ENCODE data around the gene SNAI3. TPM values are rescaled to one million over a fixed set of nuclear protein-coding genes. Genes with fewer than 3 reads are reported as not detected.

Gene SNAI3
- total RNA-seq, 2 donors from 2014 or later, result 0.77 to 2.1 TPM

DNA sequence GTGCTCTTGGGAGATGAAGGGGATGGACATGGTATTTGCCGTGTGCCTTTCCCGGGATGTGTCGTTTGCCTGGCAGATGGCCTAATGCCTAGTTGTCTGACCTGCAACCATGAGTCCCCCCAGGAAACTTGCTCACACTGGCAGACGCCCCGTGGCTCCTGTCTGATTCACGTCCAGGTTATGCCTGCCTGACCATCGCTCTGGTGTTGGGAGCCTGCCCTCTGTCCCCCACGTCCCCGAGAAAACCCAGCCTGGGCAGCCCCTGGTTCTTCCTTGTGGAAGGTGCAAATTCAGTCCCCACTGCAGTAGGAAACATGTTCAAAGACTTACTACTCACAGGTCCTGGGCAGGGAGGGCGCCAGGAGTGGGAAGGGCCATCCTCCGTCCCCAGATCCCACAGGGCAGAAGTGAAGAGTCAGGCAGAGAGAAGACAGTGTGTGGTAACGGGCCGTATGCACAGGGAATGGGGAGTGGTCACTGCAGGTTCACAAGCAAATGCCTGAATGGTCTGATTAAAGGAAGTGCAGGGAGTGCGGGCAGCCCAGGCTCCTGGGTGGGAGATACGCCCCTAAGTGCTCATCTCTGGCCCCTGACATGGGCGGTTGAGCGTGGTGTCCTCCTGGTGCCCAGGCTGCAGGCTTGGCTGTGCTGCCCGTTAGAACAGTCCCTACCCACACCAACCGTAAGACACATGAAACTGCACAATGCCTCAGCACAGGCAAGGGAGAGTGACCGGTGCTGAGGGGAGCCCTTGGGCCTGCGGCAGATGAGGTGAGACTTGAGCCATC lies 4.2 kb upstream of the SNAI3 start:
- no peak overlapping the region for H3K27ac ChIP-seq (ENCODE audit: low read depth, low read length)
- H3K4me1 ChIP-seq (ENCODE audit: control insufficient read depth, insufficient read depth, low read length), result no peaks in the 10 kb centered on the region
- H3K27ac Mint-ChIP-seq, result no peak overlapping the region
- no peak overlapping the region for H3K4me3 Mint-ChIP-seq
- H3K4me1 Mint-ChIP-seq, result peaks cover 10% of the 10 kb centered on the region
- H3K9me3 Mint-ChIP-seq, result no peaks in the 10 kb centered on the region
- no peaks in the 10 kb centered on the region for H3K36me3 ChIP-seq (ENCODE audit: control insufficient read depth, insufficient read depth, low read length)
- 88 to 91% methylated on average over 20 to 21 of the region's 21 CpGs for WGBS, 2 experiments (ENCODE audit: insufficient coverage in 1 of 2, insufficient read length in 1 of 2)
- H3K27me3 ChIP-seq (ENCODE audit: control insufficient read depth, insufficient read depth, low read length, poor library complexity, severe bottlenecking), result peaks cover 19% of the 10 kb centered on the region
- TF ChIP-seq, protein P1, sequence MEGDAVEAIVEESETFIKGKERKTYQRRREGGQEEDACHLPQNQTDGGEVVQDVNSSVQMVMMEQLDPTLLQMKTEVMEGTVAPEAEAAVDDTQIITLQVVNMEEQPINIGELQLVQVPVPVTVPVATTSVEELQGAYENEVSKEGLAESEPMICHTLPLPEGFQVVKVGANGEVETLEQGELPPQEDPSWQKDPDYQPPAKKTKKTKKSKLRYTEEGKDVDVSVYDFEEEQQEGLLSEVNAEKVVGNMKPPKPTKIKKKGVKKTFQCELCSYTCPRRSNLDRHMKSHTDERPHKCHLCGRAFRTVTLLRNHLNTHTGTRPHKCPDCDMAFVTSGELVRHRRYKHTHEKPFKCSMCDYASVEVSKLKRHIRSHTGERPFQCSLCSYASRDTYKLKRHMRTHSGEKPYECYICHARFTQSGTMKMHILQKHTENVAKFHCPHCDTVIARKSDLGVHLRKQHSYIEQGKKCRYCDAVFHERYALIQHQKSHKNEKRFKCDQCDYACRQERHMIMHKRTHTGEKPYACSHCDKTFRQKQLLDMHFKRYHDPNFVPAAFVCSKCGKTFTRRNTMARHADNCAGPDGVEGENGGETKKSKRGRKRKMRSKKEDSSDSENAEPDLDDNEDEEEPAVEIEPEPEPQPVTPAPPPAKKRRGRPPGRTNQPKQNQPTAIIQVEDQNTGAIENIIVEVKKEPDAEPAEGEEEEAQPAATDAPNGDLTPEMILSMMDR (conservative IDR thresholded peaks at IDR 0.05), result no peak
- no peaks in the 10 kb centered on the region for H3K36me3 Mint-ChIP-seq (ENCODE audit: low read depth)
- H3K9ac ChIP-seq (ENCODE audit: extremely low read depth, low read length, poor library complexity, severe bottlenecking), result no peak overlapping the region
- H3K27me3 Mint-ChIP-seq (ENCODE audit: insufficient read depth), result peaks cover 23% of the 10 kb centered on the region
- H3K4me3 ChIP-seq (ENCODE audit: low read length), result no peak overlapping the region
- no peak for DNase-seq
- H3K9me3 ChIP-seq (ENCODE audit: control insufficient read depth, low read length), result no peaks in the 10 kb centered on the region

DNA sequence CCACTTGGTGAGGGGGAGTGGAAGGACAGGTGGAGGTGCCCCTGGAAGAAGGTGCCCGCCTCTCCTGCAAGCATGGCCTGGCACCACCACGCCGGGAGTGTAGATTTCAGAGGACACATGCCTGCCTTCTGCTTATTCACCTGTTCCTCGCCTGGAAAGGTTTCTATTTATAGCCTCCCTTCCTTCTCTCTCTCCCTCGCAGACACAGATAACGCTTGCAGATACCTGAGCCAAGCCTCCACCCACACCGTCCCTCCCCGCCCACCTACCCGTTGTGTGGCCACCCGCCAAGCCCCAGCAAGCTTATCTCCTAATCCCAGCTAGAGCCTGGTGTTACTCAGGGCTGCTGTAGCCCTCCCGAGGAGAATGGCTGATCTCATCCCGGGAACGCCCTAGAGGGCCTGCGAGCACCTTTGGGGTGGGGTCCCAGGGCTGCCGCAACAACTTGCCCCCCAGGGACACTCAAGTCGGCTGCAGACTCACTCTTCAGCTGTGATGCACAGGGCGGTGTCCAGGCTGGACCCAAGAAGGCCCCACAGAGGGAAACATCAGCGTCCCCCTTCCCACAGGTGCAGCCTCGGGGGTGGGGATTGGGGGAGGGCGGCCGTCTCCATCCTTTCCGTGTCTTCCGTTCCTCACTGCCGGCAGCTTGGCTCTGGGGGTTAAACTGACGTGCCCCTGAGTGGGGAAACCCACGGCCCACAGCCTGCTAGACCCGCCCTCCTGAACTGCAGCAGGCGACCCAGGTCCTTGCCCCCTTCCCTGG lies 1.9 kb upstream of the SNAI3 start:
- Mint-ChIP-seq H3K4me3 (peak overlapping the region; percentile 28), H3K36me3 (ENCODE audit: low read depth) (no peaks in the 10 kb centered on the region), H3K9me3 (no peaks in the 10 kb centered on the region), H3K27me3 (ENCODE audit: insufficient read depth) (peaks cover 40% of the 10 kb centered on the region), H3K27ac (no peak overlapping the region), H3K4me1 (peaks cover 10% of the 10 kb centered on the region)
- WGBS, 2 experiments (ENCODE audit: insufficient coverage in 1 of 2, insufficient read length in 1 of 2), result 51 to 57% methylated on average over 21 to 28 of the region's 28 CpGs
- TF ChIP-seq, protein P1 (conservative IDR thresholded peaks at IDR 0.05), result no peak
- Histone ChIP-seq H3K9ac (ENCODE audit: extremely low read depth, low read length, poor library complexity, severe bottlenecking) (no peak overlapping the region), H3K4me3 (ENCODE audit: low read length) (no peak overlapping the region), H3K36me3 (ENCODE audit: control insufficient read depth, insufficient read depth, low read length) (no peaks in the 10 kb centered on the region), H3K4me1 (ENCODE audit: control insufficient read depth, insufficient read depth, low read length) (no peaks in the 10 kb centered on the region), H3K27me3 (ENCODE audit: control insufficient read depth, insufficient read depth, low read length, poor library complexity, severe bottlenecking) (peaks cover 35% of the 10 kb centered on the region), H3K27ac (ENCODE audit: low read depth, low read length) (no peak overlapping the region), H3K9me3 (ENCODE audit: control insufficient read depth, low read length) (no peaks in the 10 kb centered on the region)
- peak; percentile 83 for DNase-seq

DNA sequence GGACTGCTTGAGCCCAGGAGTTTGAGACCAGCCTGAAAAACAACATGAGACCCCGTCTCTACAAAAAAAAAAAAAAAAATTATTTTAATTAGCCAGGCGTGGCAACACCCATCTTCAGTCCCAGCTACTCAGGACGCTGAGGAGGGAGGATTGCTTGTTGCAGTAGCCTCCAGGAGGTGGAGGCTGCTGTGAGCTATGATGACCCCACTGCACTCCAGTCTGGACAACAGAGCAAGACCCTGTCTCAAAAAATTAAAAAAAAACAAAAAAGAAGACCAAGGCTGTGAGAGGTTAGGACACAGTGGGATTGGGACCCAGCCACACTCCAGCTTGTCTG lies 1.3 kb upstream of the SNAI3 start:
- Histone ChIP-seq H3K27ac (ENCODE audit: low read depth, low read length) (no peak overlapping the region), H3K9me3 (ENCODE audit: control insufficient read depth, low read length) (no peaks in the 10 kb centered on the region), H3K4me1 (ENCODE audit: control insufficient read depth, insufficient read depth, low read length) (no peaks in the 10 kb centered on the region), H3K4me3 (ENCODE audit: low read length) (no peak overlapping the region), H3K27me3 (ENCODE audit: control insufficient read depth, insufficient read depth, low read length, poor library complexity, severe bottlenecking) (peaks cover 35% of the 10 kb centered on the region), H3K9ac (ENCODE audit: extremely low read depth, low read length, poor library complexity, severe bottlenecking) (no peak overlapping the region), H3K36me3 (ENCODE audit: control insufficient read depth, insufficient read depth, low read length) (no peaks in the 10 kb centered on the region)
- TF ChIP-seq, protein P1 (conservative IDR thresholded peaks at IDR 0.05), result no peak
- DNase-seq, result no peak
- no peak overlapping the region for H3K27ac Mint-ChIP-seq
- whole genome bisulfite sequencing, 2 experiments (ENCODE audit: insufficient coverage in 1 of 2, insufficient read length in 1 of 2), result 77% methylated on average over 3 of the region's 3 CpGs; no CpG with 5 or more reads in 1 of the 2 experiments
- H3K27me3 Mint-ChIP-seq (ENCODE audit: insufficient read depth), result peaks cover 40% of the 10 kb centered on the region
- peak overlapping the region; percentile 28 for H3K4me3 Mint-ChIP-seq
- H3K9me3 Mint-ChIP-seq, result no peaks in the 10 kb centered on the region
- H3K4me1 Mint-ChIP-seq, result peaks cover 10% of the 10 kb centered on the region
- H3K36me3 Mint-ChIP-seq (ENCODE audit: low read depth), result no peaks in the 10 kb centered on the region
